OCI-M1 (cell line): Measurements from ENCODE around the gene BAZ2A.
"Not testable (repeated sequence)": the region's sequence is repeated elsewhere in the genome, so short reads cannot be mapped to it uniquely, and the experiment has no call there.

ENCODE experiments used
- DNase-seq: peaks from one replicate; lab custom pipeline; 2025; lab: John Stamatoyannopoulos, UW

The BAZ2A gene

DNA sequence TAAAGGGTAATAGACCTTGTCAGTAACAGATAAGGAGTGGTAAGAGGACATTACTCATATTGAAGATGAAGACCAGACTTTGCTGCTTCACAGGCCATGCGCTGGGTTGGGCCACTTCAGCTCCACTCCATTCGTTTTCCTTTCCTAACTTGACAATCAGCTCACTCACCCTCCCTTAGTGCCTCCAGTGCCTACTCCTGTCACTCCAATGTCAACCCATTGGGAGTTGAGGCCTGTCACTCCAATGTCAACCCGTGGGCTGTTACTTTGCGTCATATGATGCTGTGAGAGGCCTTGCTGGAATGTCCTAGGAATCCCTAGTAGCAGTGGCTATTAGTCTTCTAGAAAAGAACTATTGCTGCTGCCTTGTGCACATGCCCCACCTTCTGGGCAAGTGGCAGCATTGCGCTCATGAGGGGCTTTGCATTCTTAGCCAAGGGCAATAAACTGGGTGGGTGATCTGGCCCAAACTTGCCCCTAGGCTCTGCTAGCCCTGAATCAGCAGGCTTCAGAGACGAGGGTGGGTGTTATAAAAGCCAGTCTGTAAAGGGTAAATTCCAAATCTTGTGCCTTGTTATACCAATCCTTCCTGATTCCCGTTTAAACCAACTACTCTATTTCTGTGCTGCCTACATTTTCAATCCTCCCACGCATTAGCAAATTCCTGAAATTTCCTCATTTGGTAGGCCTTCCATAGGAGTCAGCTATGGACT is 36.1 kb downstream of the BAZ2A start:
- peak; percentile 76 for DNase-seq

DNA sequence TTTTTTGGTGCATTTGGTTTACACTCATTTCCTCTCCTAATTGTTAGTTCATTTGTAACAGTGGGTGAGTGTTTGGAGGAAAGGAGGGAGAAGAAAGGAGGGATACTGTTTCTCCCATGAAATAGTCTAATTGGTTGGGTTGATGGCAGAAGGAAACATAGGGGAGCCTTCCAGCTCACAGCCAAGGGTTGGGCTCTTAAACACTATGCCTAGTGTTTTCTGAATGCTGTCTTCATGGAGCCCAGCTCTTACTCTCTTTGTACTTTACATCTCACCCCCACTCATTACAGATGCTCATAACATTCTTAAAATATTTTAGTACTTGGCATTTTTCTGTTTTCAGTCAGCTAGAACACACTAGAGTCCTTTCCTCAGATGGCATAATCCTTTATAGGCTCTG is 38.2 kb downstream of the BAZ2A start:
- no peak for DNase-seq

DNA sequence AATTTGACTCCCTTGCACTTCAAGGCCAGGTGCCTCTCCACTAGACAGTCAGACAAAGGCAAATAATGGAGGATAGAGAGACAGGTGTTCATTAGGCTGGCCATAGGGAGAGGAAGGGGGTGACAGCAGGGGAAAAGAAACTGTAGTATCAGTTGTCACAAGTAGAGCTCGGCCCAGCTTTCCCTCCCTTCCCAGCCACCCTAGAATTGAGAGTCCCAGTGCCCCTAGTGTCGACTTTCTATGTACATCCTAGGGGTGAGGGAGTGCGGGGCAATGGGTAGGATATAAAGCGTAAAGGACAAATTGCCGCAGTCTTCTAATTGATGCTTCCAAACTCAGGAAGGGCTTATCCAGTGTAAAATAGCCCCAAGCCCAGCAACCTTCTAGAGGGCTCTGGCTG is 39.0 kb downstream of the BAZ2A start:
- no peak for DNase-seq

DNA sequence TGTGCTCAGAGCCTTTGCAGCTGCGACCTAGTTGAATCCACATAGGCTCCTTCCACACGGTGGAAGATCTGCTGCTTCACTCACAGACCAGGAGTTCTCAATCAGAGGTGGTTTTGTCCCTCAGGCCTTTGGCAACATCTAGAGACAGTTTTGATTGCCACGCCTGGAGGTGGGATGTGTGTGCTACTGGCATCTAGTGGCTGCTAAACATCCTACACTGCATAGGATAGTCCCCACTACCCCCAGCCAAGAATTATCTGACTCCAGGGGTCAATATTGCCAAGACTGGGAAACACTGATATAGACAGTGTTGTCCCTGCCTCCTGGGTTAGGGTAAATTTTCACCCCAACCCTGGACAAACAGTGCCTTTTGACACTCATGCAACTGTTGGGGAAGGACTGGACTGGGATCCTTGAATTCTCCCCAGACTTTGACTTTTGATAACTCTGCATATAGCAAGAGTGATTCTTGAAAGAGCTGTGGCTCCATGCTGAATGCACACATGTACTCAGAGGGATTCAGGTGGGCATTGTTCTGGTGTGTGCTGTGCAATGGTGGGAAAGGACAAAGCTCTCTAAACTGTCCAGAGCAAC is 39.8 kb downstream of the BAZ2A start:
- peak; percentile 77 for DNase-seq

DNA sequence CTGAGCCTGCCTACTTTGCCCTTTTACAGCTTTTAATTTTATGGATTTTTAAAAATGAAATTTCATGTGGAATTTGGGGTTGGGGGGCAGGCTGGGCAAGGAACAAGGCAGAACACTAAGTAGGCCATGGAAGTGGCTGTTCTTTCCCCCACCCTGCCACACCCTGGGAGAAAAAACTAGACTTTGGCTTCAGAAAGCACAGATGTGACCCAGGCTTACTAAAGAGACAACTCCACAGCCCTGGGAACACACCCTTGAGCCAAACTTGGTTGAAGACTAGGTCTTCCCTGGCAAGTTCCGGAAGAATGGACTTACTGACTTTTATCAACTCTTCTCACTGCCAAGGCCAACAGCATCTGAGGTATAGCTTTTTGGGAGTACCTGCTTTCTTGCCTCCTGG is 40.3 kb downstream of the BAZ2A start:
- no peak for DNase-seq

DNA sequence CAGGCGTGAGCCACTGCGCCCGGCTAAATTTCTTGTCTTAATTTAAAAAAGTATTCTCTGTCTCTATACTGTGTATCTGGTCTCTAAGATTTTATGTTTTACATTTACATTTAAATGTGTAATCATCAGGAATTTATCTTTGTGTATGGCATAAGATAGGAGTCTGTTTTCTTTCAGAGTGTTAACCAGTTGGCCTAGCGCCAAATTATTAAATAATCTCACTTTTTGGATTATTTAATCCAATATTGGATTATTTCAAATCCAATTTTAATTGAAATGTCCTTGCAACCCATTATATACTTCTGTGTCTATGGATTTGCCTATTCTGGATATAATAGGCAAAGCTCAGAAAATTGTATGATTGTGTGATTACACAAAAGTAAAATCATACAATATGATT is 45.0 kb downstream of the BAZ2A start:
- DNase-seq: no peak

DNA sequence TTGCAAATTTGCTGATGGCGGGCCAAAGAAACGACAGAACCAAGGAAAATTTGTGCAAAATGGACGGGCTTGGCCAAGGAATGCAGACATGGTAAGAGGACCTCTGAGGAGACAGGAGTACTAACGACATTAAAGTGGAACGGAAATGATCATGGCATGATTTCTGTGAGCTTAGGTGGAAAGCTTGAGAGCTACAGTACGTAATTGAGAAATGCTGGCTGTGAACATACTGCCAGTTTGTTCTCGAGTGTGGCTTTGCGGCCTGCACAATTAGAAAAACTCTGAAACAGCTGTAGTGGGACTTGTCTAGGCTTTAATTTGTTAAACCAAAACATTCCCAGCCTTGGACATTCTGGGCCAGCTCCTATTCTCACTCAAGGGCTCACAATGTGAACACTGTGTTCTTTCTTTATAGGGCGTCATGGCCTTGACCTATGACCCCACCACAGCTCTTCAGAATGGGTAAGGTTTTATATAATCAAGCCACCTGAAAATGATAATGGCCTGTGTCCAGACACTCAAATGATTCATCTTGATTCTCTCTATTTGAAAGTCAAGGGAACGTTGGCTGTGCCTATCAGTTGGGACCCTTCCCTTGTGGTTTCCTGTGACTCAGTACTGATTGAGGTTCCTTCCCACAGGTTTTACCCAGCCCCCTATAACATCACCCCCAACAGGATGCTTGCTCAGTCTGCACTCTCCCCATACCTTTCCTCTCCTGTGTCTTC is 48.5 kb downstream of the BAZ2A start:
- DNase-seq: peak; percentile 40

DNA sequence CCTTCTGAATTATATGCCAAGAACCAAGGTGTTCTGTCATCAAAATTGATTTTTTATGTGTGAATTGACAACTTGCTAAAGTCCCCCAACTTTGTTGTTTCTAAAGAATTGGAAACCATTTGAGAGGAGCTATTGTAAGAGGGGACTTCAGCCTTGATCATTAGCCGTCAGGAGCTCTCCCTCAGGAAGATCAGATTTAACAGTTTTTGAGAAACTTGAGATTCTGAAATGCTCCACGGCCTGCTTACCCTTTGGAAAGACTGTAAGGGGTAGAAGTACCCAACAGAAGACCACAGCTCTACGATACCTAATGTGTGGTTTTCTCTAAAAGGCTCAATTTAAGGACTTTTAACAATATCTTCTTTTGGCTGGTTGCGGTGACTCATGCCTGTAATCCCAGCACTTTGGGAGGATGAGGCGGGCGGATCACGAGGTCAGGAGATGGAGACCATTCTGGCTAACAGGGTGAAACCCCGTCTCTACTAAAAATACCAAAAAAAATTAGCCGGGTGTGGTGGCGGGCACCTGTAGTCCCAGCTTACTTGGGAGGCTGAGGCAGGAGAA is 51.1 kb downstream of the BAZ2A start:
- no peak for DNase-seq

DNA sequence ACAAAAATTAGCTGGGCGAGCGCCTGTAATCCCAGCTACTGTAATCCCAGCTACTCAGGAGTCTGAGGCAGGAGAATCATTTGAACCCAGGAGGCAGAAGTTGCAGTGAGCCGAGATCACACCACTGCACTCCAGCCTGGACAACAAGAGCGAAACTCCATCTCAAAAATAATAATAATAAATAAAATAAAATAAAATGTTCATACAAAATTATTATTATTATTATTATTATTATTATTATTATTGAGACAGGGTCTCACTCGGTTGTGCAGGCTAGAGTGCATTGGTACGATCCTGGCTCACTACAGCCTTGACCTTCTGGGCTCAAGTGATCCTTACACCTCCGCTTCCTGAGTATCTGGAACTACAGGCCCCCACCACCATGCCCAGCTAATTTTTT is 52.9 kb downstream of the BAZ2A start:
- DNase-seq: not testable (repeated sequence)

DNA sequence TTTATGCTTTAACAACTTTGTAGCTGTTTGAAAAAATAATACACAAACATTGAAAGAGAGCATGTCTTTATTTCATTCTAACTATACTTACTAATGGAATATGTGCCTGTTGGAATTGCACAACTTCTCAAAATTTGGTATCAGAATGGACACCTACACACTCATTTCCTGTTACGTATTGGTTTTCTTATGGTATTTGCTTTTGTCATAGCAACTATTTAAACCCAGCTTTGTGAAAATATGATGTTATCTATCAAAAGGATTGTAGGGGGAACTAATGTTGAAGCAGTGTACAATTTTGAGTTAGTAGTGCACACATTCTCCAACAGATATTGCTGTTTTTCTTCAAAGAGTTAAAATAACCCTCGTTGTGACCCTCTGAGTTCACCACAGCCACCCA is 55.9 kb downstream of the BAZ2A start:
- DNase-seq: peak; percentile 41

DNA sequence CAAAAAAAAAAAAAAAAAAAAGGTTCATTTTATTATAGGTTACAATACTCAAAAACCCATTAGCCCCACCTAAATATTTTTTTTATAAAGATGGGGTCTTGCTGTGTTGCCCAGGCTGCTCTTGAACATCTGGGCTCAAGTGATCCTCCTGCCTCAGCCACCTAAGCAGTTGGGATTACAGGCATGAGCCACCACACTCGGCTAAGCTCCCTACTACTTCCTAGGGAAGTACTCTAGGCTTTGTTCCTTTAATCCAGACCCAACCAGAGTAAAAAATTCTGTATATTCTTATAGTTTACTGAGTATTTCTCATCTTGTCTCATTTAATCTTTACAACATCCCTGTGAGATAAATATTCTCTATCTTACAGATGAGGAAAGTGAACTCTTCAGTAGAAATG is 57.8 kb downstream of the BAZ2A start:
- DNase-seq: no peak

DNA sequence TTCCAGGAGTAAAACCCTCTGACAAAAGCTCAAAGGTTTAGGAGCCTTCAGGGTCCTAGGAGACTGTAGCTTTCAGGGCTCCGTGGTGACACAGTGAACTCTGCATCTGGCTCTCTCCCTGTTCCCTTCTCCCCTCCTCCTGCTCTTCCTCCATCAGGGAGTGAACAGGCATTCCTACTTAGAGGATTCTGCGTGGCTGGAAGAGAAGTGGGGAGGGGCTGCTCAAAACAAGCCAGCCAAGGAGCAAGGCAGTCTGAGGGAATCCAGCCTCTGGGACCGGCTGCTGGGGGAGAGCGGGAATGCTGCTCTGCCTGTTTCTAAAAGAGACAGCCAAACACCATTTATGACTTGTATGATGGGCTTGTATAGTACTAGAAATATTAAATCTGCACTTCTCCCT is 59.0 kb downstream of the BAZ2A start:
- DNase-seq: no peak

DNA sequence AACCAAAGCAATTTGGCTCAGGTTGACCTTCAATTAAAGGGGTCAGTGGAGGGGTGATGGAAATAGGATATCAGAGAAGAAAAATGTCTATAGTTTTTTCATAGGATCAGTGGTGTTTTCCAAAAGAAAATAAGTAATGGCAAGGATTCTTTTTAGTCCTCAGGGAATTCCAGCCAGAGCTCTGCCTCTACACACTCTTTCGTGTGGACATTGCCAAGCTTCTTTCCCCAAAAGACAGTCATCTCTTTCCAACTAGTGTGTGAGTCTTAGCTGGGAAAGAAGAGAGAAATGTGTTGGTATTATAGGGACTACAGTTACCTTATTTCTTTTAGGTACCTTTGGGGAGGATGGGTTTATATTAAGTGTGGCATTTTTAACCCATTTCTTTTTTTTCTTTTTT is 62.0 kb downstream of the BAZ2A start:
- DNase-seq: no peak

DNA sequence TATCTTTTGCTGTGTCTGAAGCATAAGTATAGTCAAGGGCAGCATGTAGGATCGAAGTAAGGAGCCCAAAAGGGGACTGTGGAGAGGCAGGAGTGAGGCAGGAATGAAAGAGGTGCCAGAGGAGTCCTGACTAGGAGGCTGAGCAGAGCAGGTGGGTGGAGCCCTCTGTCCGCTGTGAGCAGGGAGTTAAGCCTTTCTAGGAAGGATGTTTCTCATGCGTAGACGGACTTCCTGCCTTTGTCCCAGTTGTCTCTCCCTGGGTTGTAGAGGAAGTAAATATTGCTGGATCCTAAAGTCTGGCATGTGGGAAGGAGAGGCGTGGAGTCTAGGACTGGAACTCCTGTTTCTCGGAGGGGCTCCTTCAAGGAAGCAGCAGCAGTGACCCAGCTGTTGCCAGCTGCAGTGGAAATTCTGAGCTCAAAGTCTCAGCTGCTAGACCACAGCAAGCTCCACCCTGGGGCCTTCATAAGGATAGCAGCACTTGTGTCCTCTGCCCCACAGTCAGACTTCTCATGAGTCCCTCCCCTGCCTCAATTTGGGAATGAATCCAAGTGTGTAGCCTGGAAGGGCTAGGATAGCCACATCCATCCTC is 64.5 kb downstream of the BAZ2A start:
- DNase-seq: peak; percentile 87

DNA sequence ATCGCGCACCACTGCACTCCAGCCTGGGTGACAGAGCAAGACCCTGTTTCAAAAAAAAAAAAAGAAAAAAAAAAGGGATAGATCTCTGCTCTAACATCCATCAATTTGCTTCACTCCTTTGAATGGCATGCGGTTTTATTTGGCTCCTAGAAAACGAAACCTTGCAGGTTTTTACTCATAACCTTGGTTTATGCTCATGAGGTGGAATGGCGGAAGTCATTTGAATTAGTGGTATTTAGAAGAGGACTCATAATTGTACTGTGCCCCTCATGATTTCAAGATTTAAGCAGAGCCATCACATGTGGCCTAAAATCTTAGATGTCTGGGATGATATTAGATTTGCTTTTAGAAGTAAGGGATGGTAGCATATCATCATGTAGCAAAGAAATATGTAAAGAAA is 79.1 kb downstream of the BAZ2A start:
- no peak for DNase-seq

DNA sequence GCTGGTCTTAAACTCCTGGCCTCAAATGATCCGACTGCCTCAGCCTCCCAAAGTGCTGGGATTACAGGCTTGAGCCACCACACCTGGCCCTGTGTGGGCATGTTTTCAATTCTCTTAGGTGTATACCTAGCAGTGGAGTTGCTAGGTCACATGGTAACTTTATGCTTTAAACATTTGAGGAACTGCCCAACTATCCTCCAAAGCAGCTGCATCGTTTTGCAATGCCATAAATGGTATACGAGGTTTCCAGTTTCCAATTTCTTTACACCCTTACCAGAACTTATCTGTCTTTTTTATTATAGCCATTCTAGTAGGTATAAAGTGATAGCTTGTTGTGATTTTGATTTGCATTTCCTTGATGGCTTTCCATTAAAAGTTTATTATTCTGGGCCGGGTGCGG is 83.4 kb downstream of the BAZ2A start:
- no peak for DNase-seq
